Tibial nerve (tissue), 4 donors: Measurements from ENCODE around the gene SAT2. TPM values are rescaled to one million over a fixed set of nuclear protein-coding genes. Genes with fewer than 3 reads are reported as not detected.
A peak's percentile ranks its signal among the peaks of the same experiment; 100 is the strongest.

Experiments used
- DNase-seq, 2 donors: peaks; one replicate each; pipeline ENCODE4 v3.0.0-alpha.2; 2019; ENCODE audit warnings: low spot score in 2 of 2
- H3K27ac ChIP-seq, 4 donors: fragments of 200-600 bp; sonication (generic) in 3 of 4; one replicate each; pipeline ENCODE4 v1.5.1; 2017 to 2019; ENCODE audit warnings: mild to moderate bottlenecking in 1 of 4
- H3K27me3 ChIP-seq, 2 donors: fragments of 200-600 bp; sonication (generic) in 1 of 2; one replicate each; pipeline versions ENCODE4 v1.5.1 to v1.6.0; 2017 to 2019
- H3K36me3 ChIP-seq, 3 donors: fragments of 200-600 bp; sonication (generic); one replicate each; pipeline ENCODE4 v1.5.1; 2018 to 2019
- H3K4me1 ChIP-seq, 4 donors: fragments of 200-600 bp; sonication (generic) in 3 of 4; one replicate each; pipeline ENCODE4 v1.5.1; 2017 to 2019
- H3K4me3 ChIP-seq, 4 donors: fragments of 200-600 bp; sonication (generic) in 3 of 4; one replicate each; pipeline ENCODE4 v1.5.1; 2017 to 2019; ENCODE audit warnings: mild to moderate bottlenecking in 1 of 4, moderate library complexity in 1 of 4
- H3K9me3 ChIP-seq, 4 donors: fragments of 200-600 bp; sonication (generic) in 3 of 4; one replicate each; pipeline ENCODE4 v1.5.1; 2017 to 2019
- CTCF ChIP-seq, 5 experiments: fragments of 200-600 bp in 3 of 5; fragments of 450-650 bp in 2 of 5; sonication (generic) in 3 of 5; IDR thresholded peaks; one replicate each; pipeline ENCODE4 v1.5.1; 2016 to 2019; ENCODE audit warnings: antibody characterized with exemption in 5 of 5, mild to moderate bottlenecking in 3 of 5, moderate library complexity in 2 of 5
- EP300 ChIP-seq, 2 donors: sonication (generic); formaldehyde crosslinking; IDR thresholded peaks; one replicate each; pipeline ENCODE4 v1.6.1; 2017; ENCODE audit warnings: antibody characterized with exemption in 2 of 2, mild to moderate bottlenecking in 1 of 2
- POLR2A ChIP-seq, 2 donors: fragments of 450-650 bp; IDR thresholded peaks; one replicate each; pipeline ENCODE4 v1.6.1; 2017; ENCODE audit warnings: antibody characterized with exemption in 2 of 2, mild to moderate bottlenecking in 2 of 2, moderate library complexity in 2 of 2
- WGBS, 2 donors: methylation state at CpG; one replicate each; pipeline ENCODE4 v1.1.5; 2018; 5-methylcytosine and 5-hydroxymethylcytosine counted together
- small RNA-seq: library from RNA; depleted of rRNA; stranded (forward); fragments of <200 nt; gene quantifications from one replicate; pipeline ENCODE3, GENCODE V24; 2016
- total RNA-seq, 4 donors: library from RNA; depleted of rRNA; stranded (reverse); fragments of >200 nt; gene quantifications; one replicate each; pipeline ENCODE4 v1.1.0, GENCODE V29; 2016

SAT2 gene
- total RNA-seq, 4 donors from 2014 or later, result 69.3 to 130 (median 82.0) TPM

GRCh38 chr17:7577327-7578199, 50.1 kb downstream of the SAT2 start:
- Histone ChIP-seq H3K9me3 (no peaks in the 10 kb centered on the region), H3K36me3 (peaks cover 4 to 74% (median 27%) of the 10 kb centered on the region in 3 donors), H3K27ac (peak overlapping the region in 2 of 4 donors; percentile 97), H3K27me3 (no peaks in the 10 kb centered on the region), H3K4me3 (no peak overlapping the region), H3K4me1 (peaks cover 0 to 85% (median 56%) of the 10 kb centered on the region in 4 donors)
- no peak for DNase-seq
- TF ChIP-seq CTCF (IDR thresholded peaks at IDR 0.05), result no peak
- no peak for TF ChIP-seq POLR2A (IDR thresholded peaks at IDR 0.05)
- no peak for TF ChIP-seq EP300 (IDR thresholded peaks at IDR 0.05)
- WGBS, 2 donors, result 74 to 82% methylated on average over 17 of the region's 17 CpGs

GRCh38 chr17:7576432-7576937, 51.1 kb downstream of the SAT2 start:
- H3K27ac ChIP-seq, result no peak overlapping the region

More at GRCh38 chr17:7576432-7576937, 51.1 kb downstream of the SAT2 start:
- Histone ChIP-seq H3K4me3 (no peak overlapping the region), H3K9me3 (no peaks in the 10 kb centered on the region), H3K4me1 (peaks cover 0 to 81% (median 48%) of the 10 kb centered on the region in 4 donors), H3K27me3 (no peaks in the 10 kb centered on the region), H3K36me3 (peaks cover 4 to 73% (median 27%) of the 10 kb centered on the region in 3 donors)
- no peak for DNase-seq
- WGBS, 2 donors, result 80% methylated on average over 14 of the region's 14 CpGs
- TF ChIP-seq POLR2A (IDR thresholded peaks at IDR 0.05), result no peak
- TF ChIP-seq EP300 (IDR thresholded peaks at IDR 0.05), result no peak
- no peak for TF ChIP-seq CTCF (IDR thresholded peaks at IDR 0.05)

Small RNA genes lying within 50 kb of the gene (small RNA-seq; reads per million reads assigned to genes)
- gene CD68, result not detected
- gene SNORD10, result not detected

Other genes with a start within 250 kb of the SAT2 start
- 1 to 10 TPM; 2.4 to 9.8 (median 6.0) TPM for gene TNK1, start 246.7 kb downstream of the SAT2 start, total RNA-seq
- 10 to 100 TPM; 28.7 to 55.5 (median 42.9) TPM for gene PLSCR3, start 233.3 kb downstream of the SAT2 start, total RNA-seq
- gene TMEM256, start 223.7 kb downstream of the SAT2 start, total RNA-seq, result 100 to 1,000 TPM in 2 of 4 donors, 10 to 100 TPM in 2; 88.3 to 121 (median 103) TPM
- gene NLGN2, start 220.0 kb downstream of the SAT2 start, total RNA-seq, result 10 to 100 TPM; 14.4 to 32.4 (median 23.9) TPM
- gene SPEM1, start 207.5 kb downstream of the SAT2 start, total RNA-seq, result not detected
- gene SPEM2, start 202.2 kb downstream of the SAT2 start, total RNA-seq, result not detected
- not detected for gene SPEM3, start 199.0 kb downstream of the SAT2 start, total RNA-seq
- gene TMEM102, start 192.4 kb downstream of the SAT2 start, total RNA-seq, result 1 to 10 TPM; 1.7 to 6.6 (median 4.1) TPM
- 1 to 10 TPM; 1.5 to 3.3 (median 2.2) TPM for gene FGF11, start 188.3 kb downstream of the SAT2 start, total RNA-seq
- 10 to 100 TPM in 3 of 4 donors, 1 to 10 TPM in 1; 6.5 to 16.0 (median 13.5) TPM for gene CHRNB1, start 182.8 kb downstream of the SAT2 start, total RNA-seq
- gene ZBTB4, start 148.2 kb downstream of the SAT2 start, total RNA-seq, result 10 to 100 TPM; 60.5 to 64.1 (median 63.0) TPM
- gene SLC35G6, start 146.4 kb downstream of the SAT2 start, total RNA-seq, result not detected
- gene POLR2A, start 143.5 kb downstream of the SAT2 start, total RNA-seq, result 100 to 1,000 TPM in 3 of 4 donors, 10 to 100 TPM in 1; 87.0 to 163 (median 125) TPM
- 100 to 1,000 TPM in 2 of 4 donors, 10 to 100 TPM in 2; 59.4 to 109 (median 98.8) TPM for gene TNFSF12, start 78.8 kb downstream of the SAT2 start, total RNA-seq
- 10 to 100 TPM; 44.7 to 93.3 (median 64.7) TPM for gene TNFSF13, start 69.1 kb downstream of the SAT2 start, total RNA-seq
- gene SENP3, start 65.9 kb downstream of the SAT2 start, total RNA-seq, result 10 to 100 TPM; 54.3 to 75.4 (median 59.0) TPM
- 10 to 100 TPM; 19.3 to 65.7 (median 34.2) TPM for gene CD68, start 48.2 kb downstream of the SAT2 start, total RNA-seq
- gene MPDU1, start 44.0 kb downstream of the SAT2 start, total RNA-seq, result 100 to 1,000 TPM in 1 of 4 donors, 10 to 100 TPM in 3; 58.3 to 102 (median 66.2) TPM
- gene SOX15, start 37.7 kb downstream of the SAT2 start, total RNA-seq, result 1 to 10 TPM; 3.1 to 6.9 (median 5.0) TPM
- gene FXR2, start 12.9 kb downstream of the SAT2 start, total RNA-seq, result 10 to 100 TPM; 34.7 to 39.4 (median 36.7) TPM
- gene SHBG, start 2.3 kb upstream of the SAT2 start, total RNA-seq, result 1 to 10 TPM in 1 of 4 donors, under 1 TPM in 1, not detected in 2; 0.63 to 1.2 TPM
- gene ATP1B2, start 23.1 kb upstream of the SAT2 start, total RNA-seq, result 1 to 10 TPM; 1.5 to 3.9 (median 1.9) TPM
- 10 to 100 TPM; 26.7 to 32.1 (median 30.0) TPM for gene TP53, start 59.7 kb upstream of the SAT2 start, total RNA-seq
- gene WRAP53, start 60.7 kb upstream of the SAT2 start, total RNA-seq, result 1 to 10 TPM; 3.6 to 8.0 (median 4.8) TPM
- under 1 TPM in 2 of 4 donors, not detected in 2; 0.20 to 0.21 TPM for gene EFNB3, start 77.4 kb upstream of the SAT2 start, total RNA-seq
- 1 to 10 TPM in 1 of 4 donors, under 1 TPM in 3; under 0.01 to 1.4 (median under 0.01) TPM for gene DNAH2, start 89.9 kb upstream of the SAT2 start, total RNA-seq
- 10 to 100 TPM in 2 of 4 donors, 1 to 10 TPM in 2; 7.5 to 10.8 (median 9.7) TPM for gene KDM6B, start 206.4 kb upstream of the SAT2 start, total RNA-seq
- gene TMEM88, start 227.2 kb upstream of the SAT2 start, total RNA-seq, result 10 to 100 TPM in 3 of 4 donors, 1 to 10 TPM in 1; 9.2 to 41.7 (median 25.6) TPM
- 100 to 1,000 TPM; 104 to 198 (median 167) TPM for gene NAA38, start 229.7 kb upstream of the SAT2 start, total RNA-seq
- gene CYB5D1, start 230.2 kb upstream of the SAT2 start, total RNA-seq, result 10 to 100 TPM in 2 of 4 donors, 1 to 10 TPM in 2; 9.4 to 13.6 (median 11.1) TPM